GM12878 (cell line): Measurements from ENCODE around the gene AEBP2. TPM values are rescaled to one million over a fixed set of nuclear protein-coding genes. Genes with fewer than 3 reads are reported as not detected.
A peak's percentile ranks its signal among the peaks of the same experiment; 100 is the strongest.

Experiments used
- ATAC-seq: fragments of 200-7000 bp; cut with Tn5 transposase; 3 replicates; pipeline ENCODE4 v1.9.1; 2020; ENCODE audit warnings: mild to moderate bottlenecking, moderate library complexity
- BruUV-seq: library from RNA; stranded (reverse); fragments of 400-500 nt; replicated peaks from 2 replicates; lab custom pipeline; 2021; lab: Mats Ljungman, UMichigan
- CTCF ChIA-PET: fragments of 300-600 bp; sonication (Branson Sonifier 250); formaldehyde crosslinking; extraction: SDS; loops from one replicate; lab custom pipeline; 2021; ENCODE audit warnings: inconsistent platforms; lab: Yijun Ruan, JAX
- POLR2A ChIA-PET: fragments of 350-600 bp; formaldehyde crosslinking; extraction: SDS; loops from one replicate; lab custom pipeline; 2021; ENCODE audit warnings: inconsistent platforms; lab: Charles Lee
- RAD21 ChIA-PET: fragments of 300-600 bp; sonication (Branson Sonifier 250); formaldehyde crosslinking; loops from one replicate; lab custom pipeline; 2023; ENCODE audit warnings: antibody characterized with exemption; ENCODE audit not compliant: unreplicated experiment; lab: Charles Lee
- SMC1A ChIA-PET: fragments of 300-600 bp; sonication (Branson Sonifier 250); formaldehyde crosslinking; loops from one replicate; lab custom pipeline; 2023; ENCODE audit not compliant: unreplicated experiment, uncharacterized antibody; lab: Charles Lee
- DNase-seq: peaks from one replicate; pipeline ENCODE4 v3.0.0-alpha.2; 2011; ENCODE audit warnings: low read depth, low spot score
- FAIRE-seq: peaks from 3 replicates; lab custom pipeline; 2011; peaks lifted over from hg19 to GRCh38; lab: Jason Lieb, UNC
- H2AFZ ChIP-seq: 2 replicates; pipeline ENCODE4 v1.6.0; 2011; ENCODE audit warnings: low read depth, low read length, control low read depth; ENCODE audit not compliant: control insufficient read depth
- H3K27ac ChIP-seq: 2 replicates; pipeline ENCODE4 v1.5.1; 2011; ENCODE audit warnings: control low read depth; ENCODE audit not compliant: control insufficient read depth, insufficient read depth
- H3K27me3 ChIP-seq, 2 experiments: replicated peaks in 1 of 2; 2 replicates each; pipeline versions ENCODE4 v1.6.0 to v1.6.1; 2011; ENCODE audit warnings: low read length in 1 of 2; ENCODE audit not compliant: control insufficient read depth in 2 of 2, insufficient read depth in 2 of 2
- H3K36me3 ChIP-seq, 2 experiments: 2 replicates each; pipeline ENCODE4 v1.5.1; 2011; ENCODE audit warnings: low read length in 1 of 2; ENCODE audit not compliant: control insufficient read depth in 2 of 2, insufficient read depth in 2 of 2
- H3K4me1 ChIP-seq: 2 replicates; pipeline ENCODE4 v1.6.1; 2011; ENCODE audit warnings: mild to moderate bottlenecking, low read length, moderate library complexity, mixed read lengths; ENCODE audit not compliant: control insufficient read depth, insufficient read depth
- H3K4me2 ChIP-seq: 2 replicates; pipeline ENCODE4 v1.6.0; 2011; ENCODE audit warnings: control low read depth; ENCODE audit not compliant: control insufficient read depth, insufficient read depth
- H3K4me3 ChIP-seq: fragments of 200-600 bp; sonication (generic); 2 replicates; pipeline ENCODE4 v1.5.1; 2016
- H3K79me2 ChIP-seq: 2 replicates; pipeline ENCODE4 v1.6.0; 2011; ENCODE audit warnings: low read length; ENCODE audit not compliant: control insufficient read depth, insufficient read depth
- H3K9ac ChIP-seq: 2 replicates; pipeline ENCODE4 v1.8.0; 2011; ENCODE audit warnings: low read length, control low read depth, mixed read lengths; ENCODE audit not compliant: control insufficient read depth, insufficient read depth
- H3K9me3 ChIP-seq: replicated peaks from 3 replicates; pipeline ENCODE4 v1.5.1; 2011; ENCODE audit warnings: mild to moderate bottlenecking, low read length; ENCODE audit not compliant: control insufficient read depth, insufficient read depth
- H4K20me1 ChIP-seq: 2 replicates; pipeline ENCODE4 v1.6.0; 2011; ENCODE audit not compliant: control insufficient read depth, insufficient read depth
- CEBPB ChIP-seq, 2 experiments: fragments of 150-350 bp in 1 of 2; IDR thresholded peaks; 2 replicates each; pipeline ENCODE4 v1.6.1; 2012 to 2014; ENCODE audit warnings: low read depth in 2 of 2, low read length in 2 of 2, borderline replicate concordance in 1 of 2, inconsistent platforms in 1 of 2
- E2F4 ChIP-seq: IDR thresholded peaks from 2 replicates; pipeline ENCODE4 v1.6.1; 2012; ENCODE audit warnings: low read depth, low read length, improper control_type of control experiment
- IKZF1 ChIP-seq: fragments of 450-650 bp; conservative IDR thresholded peaks from 2 replicates; pipeline ENCODE4 v1.6.1; 2017; ENCODE audit warnings: antibody characterized with exemption, mild to moderate bottlenecking
- MEF2B ChIP-seq: fragments of 450-650 bp; IDR thresholded peaks from 2 replicates; pipeline ENCODE4 v1.6.1; 2018; ENCODE audit warnings: mild to moderate bottlenecking, moderate library complexity; ENCODE audit not compliant: partially characterized antibody, poor library complexity, severe bottlenecking
- SKIL ChIP-seq: fragments of 450-650 bp; IDR thresholded peaks from 2 replicates; pipeline ENCODE4 v1.6.1; 2017; ENCODE audit warnings: mild to moderate bottlenecking, low read depth, inconsistent platforms; ENCODE audit not compliant: poor library complexity, severe bottlenecking
- WGBS: methylation state at CpG from one replicate; pipeline ENCODE4 v1.1.6; 2016; ENCODE audit warnings: low lambda C conversion rate; ENCODE audit not compliant: insufficient replicate concordance, insufficient coverage; ENCODE audit errors: missing lambda C conversion rate; 5-methylcytosine and 5-hydroxymethylcytosine counted together
- in situ Hi-C: fragments of 300-500 bp; cut with MboI; formaldehyde crosslinking; loops from 9 replicates; pipeline ENCODE4 v1.14.3; 2018; ENCODE audit warnings: mixed read lengths
- intact Hi-C: fragments of 100-400 bp; cut with micrococcal nuclease; formaldehyde crosslinking; loops from one replicate; pipeline ENCODE4 v1.14.2; 2022; ENCODE audit not compliant: unreplicated experiment
- polyA plus RNA-seq, 11 experiments: library from polyadenylated mRNA; depleted of rRNA in 4 of 11; unstranded in 6 of 11; stranded (reverse) in 5 of 11; fragments of >200 nt; fragmentation: Nextera tagmentation in 4 of 11; fragmentation: Illumina TruSeq in 1 of 11; extraction: Ambion mirVana in 4 of 11; extraction: Trizol in 1 of 11; gene quantifications; 1 replicate in 1 of 11; 2 replicates in 10 of 11; pipeline versions ENCODE4 v1.2.1 to v1.2.3, GENCODE V29; 2011 to 2016; ENCODE audit warnings: inconsistent platforms in 2 of 11, missing spikeins in 2 of 11, low read depth in 1 of 11
- total RNA-seq, 4 experiments: library from RNA; depleted of rRNA in 3 of 4; stranded (reverse); fragments of >200 nt in 3 of 4; fragmentation: Illumina TruSeq in 1 of 4; extraction: Trizol in 1 of 4; gene quantifications; 2 replicates each; pipeline versions ENCODE4 v1.2.1 to v1.2.3, GENCODE V29; 2013 to 2021

Gene AEBP2
- total and polyA plus RNA-seq, 10 of the 15 experiments (the other 5 are each of a cell fraction or from before 2014, with no cell fraction given) = 17.6 to 126 (median 44.8) TPM

- H3K4me2 ChIP-seq = no peak overlapping the region
- H3K79me2 ChIP-seq = no peaks in the 10 kb centered on the region
- H3K4me1 ChIP-seq = no peaks in the 10 kb centered on the region
- no peaks in the 10 kb centered on the region for H4K20me1 ChIP-seq
- no peaks in the 10 kb centered on the region for H3K36me3 ChIP-seq
- ChIA-PET RAD21 (no interaction called here), CTCF (no interaction called here), SMC1A (no interaction called here), POLR2A (no interaction called here)
- FAIRE-seq (no peak), DNase-seq (no peak), ATAC-seq (0 out of 3 replicates have a peak, but pooled peaks have one; percentile 28)
- no peak overlapping the region for H3K4me3 ChIP-seq
- H3K9me3 ChIP-seq = no peaks in the 10 kb centered on the region
- TF ChIP-seq MEF2B = peak; percentile 24
- TF ChIP-seq CEBPB (IDR thresholded peaks at IDR 0.05; ENCODE audit: borderline replicate concordance in 1 of 2, low read depth in 2 of 2, low read length in 2 of 2) = no peak
- no TSS peak for BruUV-seq
- in situ Hi-C loops = no loop called here
- H3K27ac ChIP-seq = no peak overlapping the region
- no peaks in the 10 kb centered on the region for H3K27me3 ChIP-seq
- intact Hi-C loops = no loop called here
- no peak overlapping the region for H2AFZ ChIP-seq
- H3K9ac ChIP-seq = no peak overlapping the region
Measured at GRCh38 chr12:19415563-19415962, 23.7 kb upstream of the AEBP2 start.

GRCh38 chr12:19419086-19419485 is 20.2 kb upstream of the AEBP2 start:
- POLR2A ChIA-PET = interaction anchor here (0.6 kb wide), 1 partner anchor 91 kb away, joined by 5 read pairs; no protein-coding TSS in a partner anchor
- TF ChIP-seq IKZF1 (no peak), E2F4 (no peak), SKIL (no peak)
- FAIRE-seq = no peak
- RAD21 ChIA-PET = no interaction called here
- H3K4me2 ChIP-seq = no peak overlapping the region
- no peaks in the 10 kb centered on the region for H3K4me1 ChIP-seq
- SMC1A ChIA-PET = no interaction called here
- H3K36me3 ChIP-seq = no peaks in the 10 kb centered on the region
- no peak overlapping the region for H3K27ac ChIP-seq
- CTCF ChIA-PET = no interaction called here
- no peaks in the 10 kb centered on the region for H4K20me1 ChIP-seq
- 87% methylated on average over 14 of the region's 14 CpGs for WGBS
- no peaks in the 10 kb centered on the region for H3K27me3 ChIP-seq
- in situ Hi-C loops (no loop called here), intact Hi-C loops (no loop called here)
- no peak overlapping the region for H3K4me3 ChIP-seq
- no peak for ATAC-seq
- H2AFZ ChIP-seq = no peak overlapping the region
- no peak for DNase-seq
- H3K9ac ChIP-seq = no peak overlapping the region
- H3K9me3 ChIP-seq = no peaks in the 10 kb centered on the region
- no TSS peak for BruUV-seq
- H3K79me2 ChIP-seq = no peaks in the 10 kb centered on the region
